Body of pancreas (tissue), 4 donors: Measurements from ENCODE around the gene MMS22L. TPM values are rescaled to one million over a fixed set of nuclear protein-coding genes. Genes with fewer than 3 reads are reported as not detected.
A peak's percentile ranks its signal among the peaks of the same experiment; 100 is the strongest.

Experiments used
- ATAC-seq: fragments of 150-250 bp; one replicate; pipeline ENCODE4 v1.9.1; 2016
- DNase-seq, 4 donors: peaks; one replicate each; pipeline ENCODE4 v3.0.0-alpha.2; 2019
- H3K27ac ChIP-seq, 4 donors: fragments of 200-600 bp; sonication (generic); 1 replicate in 3 of 4; 2 replicates in 1 of 4; pipeline versions ENCODE4 v1.5.1 to v1.6.1; 2016 to 2019; ENCODE audit warnings: mild to moderate bottlenecking in 1 of 4, mixed read lengths in 1 of 4, moderate library complexity in 1 of 4
- H3K27me3 ChIP-seq, 2 donors: fragments of 200-600 bp; sonication (generic); one replicate each; pipeline ENCODE4 v1.6.0; 2016; ENCODE audit warnings: mild to moderate bottlenecking in 1 of 2
- H3K36me3 ChIP-seq, 2 donors: fragments of 200-600 bp; sonication (generic); replicated peaks in 1 of 2; 2 replicates each; pipeline ENCODE4 v1.5.1; 2016; ENCODE audit warnings: low read depth in 2 of 2; ENCODE audit not compliant: insufficient read depth in 1 of 2
- H3K4me1 ChIP-seq: fragments of 200-600 bp; sonication (generic); one replicate; pipeline ENCODE4 v1.6.0; 2016
- H3K4me3 ChIP-seq, 2 donors: fragments of 200-600 bp; sonication (generic); 1 replicate in 1 of 2; 2 replicates in 1 of 2; pipeline ENCODE4 v1.5.1; 2016 to 2019
- H3K9me3 ChIP-seq, 3 donors: fragments of 200-600 bp; sonication (generic); 1 replicate in 2 of 3; 2 replicates in 1 of 3; pipeline ENCODE4 v1.5.1; 2016
- CTCF ChIP-seq, 7 experiments: fragments of 450-650 bp in 4 of 7; fragments of 200-600 bp in 3 of 7; sonication (generic) in 3 of 7; IDR thresholded peaks; one replicate each; pipeline ENCODE4 v1.5.1; 2016 to 2019; ENCODE audit warnings: antibody characterized with exemption in 7 of 7
- POLR2A ChIP-seq, 3 donors: fragments of 450-650 bp; IDR thresholded peaks; one replicate each; pipeline ENCODE4 v1.6.1; 2016; ENCODE audit warnings: antibody characterized with exemption in 3 of 3, mild to moderate bottlenecking in 2 of 3
- WGBS, 2 donors: methylation state at CpG; one replicate each; pipeline ENCODE4 v1.1.5; 2017; 5-methylcytosine and 5-hydroxymethylcytosine counted together
- intact Hi-C: fragments of 100-400 bp; cut with DNase I; formaldehyde crosslinking; loops from one replicate; pipeline ENCODE4 v1.15.1; 2023
- total RNA-seq, 2 donors: library from RNA; depleted of rRNA; stranded (reverse); fragments of >200 nt; gene quantifications; one replicate each; pipeline ENCODE4 v1.1.0, GENCODE V29; 2016

Gene MMS22L
- total RNA-seq, 2 donors from 2014 or later, result 7.3 to 8.3 TPM

- Histone ChIP-seq H3K27me3 (no peaks in the 10 kb centered on the region), H3K36me3 (no peaks in the 10 kb centered on the region), H3K4me3 (no peak overlapping the region), H3K27ac (no peak overlapping the region), H3K4me1 (peaks cover 6% of the 10 kb centered on the region), H3K9me3 (no peaks in the 10 kb centered on the region)
- DNase-seq (no peak), ATAC-seq (no peak)
- TF ChIP-seq POLR2A (IDR thresholded peaks at IDR 0.05) (no peak), CTCF (IDR thresholded peaks at IDR 0.05) (no peak)
- intact Hi-C loops, result no loop called here
These were observed 5.2 kb upstream of the MMS22L start for GRCh38 chr6:97288188-97288587.

GRCh38 chr6:97282238-97282725 is 734 bp downstream of the MMS22L start:
- WGBS, 2 donors, result 0 to 3% methylated on average over 12 to 13 of the region's 13 CpGs
- H3K27me3 ChIP-seq, result no peaks in the 10 kb centered on the region
- DNase-seq (no peak), ATAC-seq (peak; percentile 2)
- TF ChIP-seq POLR2A (IDR thresholded peaks at IDR 0.05) (no peak), CTCF (IDR thresholded peaks at IDR 0.05) (no peak)
- H3K4me1 ChIP-seq, result peaks cover 13% of the 10 kb centered on the region
- peak overlapping the region; percentile 83 to 99 for H3K4me3 ChIP-seq
- intact Hi-C loops, result no loop called here
- no peaks in the 10 kb centered on the region for H3K9me3 ChIP-seq
- H3K27ac ChIP-seq, result peak overlapping the region in 3 of 4 donors; percentile 43 to 70 (median 70)
- no peaks in the 10 kb centered on the region for H3K36me3 ChIP-seq

GRCh38 chr6:97280766-97281165 is 2.2 kb downstream of the MMS22L start:
- H3K4me1 ChIP-seq, result peaks cover 13% of the 10 kb centered on the region
- no peaks in the 10 kb centered on the region for H3K27me3 ChIP-seq
- intact Hi-C loops, result no loop called here
- DNase-seq (no peak), ATAC-seq (no peak)
- TF ChIP-seq CTCF (IDR thresholded peaks at IDR 0.05), result no peak
- no peak overlapping the region for H3K4me3 ChIP-seq
- 78 to 84% methylated on average over 1 of the region's 1 CpG for WGBS, 2 donors
- no peaks in the 10 kb centered on the region for H3K36me3 ChIP-seq
- H3K9me3 ChIP-seq, result no peaks in the 10 kb centered on the region
- no peak overlapping the region for H3K27ac ChIP-seq

- no peak overlapping the region for H3K27ac ChIP-seq
- TF ChIP-seq POLR2A (IDR thresholded peaks at IDR 0.05) (no peak), CTCF (IDR thresholded peaks at IDR 0.05) (no peak)
- H3K4me1 ChIP-seq, result no peaks in the 10 kb centered on the region
- no peak for ATAC-seq
- 94 to 99% methylated on average over 4 of the region's 4 CpGs for WGBS, 2 donors
- intact Hi-C loops, result no loop called here
- DNase-seq, result no peak
- no peaks in the 10 kb centered on the region for H3K36me3 ChIP-seq
- no peak overlapping the region for H3K4me3 ChIP-seq
- no peaks in the 10 kb centered on the region for H3K27me3 ChIP-seq
- no peaks in the 10 kb centered on the region for H3K9me3 ChIP-seq
These were observed 7.2 kb downstream of the MMS22L start for GRCh38 chr6:97275804-97276203.

- intact Hi-C loops, result no loop called here
- no peaks in the 10 kb centered on the region for H3K4me1 ChIP-seq
- no peak for DNase-seq
- TF ChIP-seq POLR2A (IDR thresholded peaks at IDR 0.05) (no peak), CTCF (IDR thresholded peaks at IDR 0.05) (no peak)
- WGBS, 2 donors, result 37 to 63% methylated on average over 1 of the region's 1 CpG
- H3K9me3 ChIP-seq, result no peaks in the 10 kb centered on the region
- no peak overlapping the region for H3K27ac ChIP-seq
- H3K4me3 ChIP-seq, result no peak overlapping the region
- no peaks in the 10 kb centered on the region for H3K27me3 ChIP-seq
- no peaks in the 10 kb centered on the region for H3K36me3 ChIP-seq
- no peak for ATAC-seq
These were observed 13.2 kb downstream of the MMS22L start for GRCh38 chr6:97269821-97270220.
